VCaP (cell line): ENCODE data around the gene RBM6.
"Not testable (repeated sequence)": the region's sequence is repeated elsewhere in the genome, so short reads cannot be mapped to it uniquely, and the experiment has no call there.

ENCODE experiments used
- H3K27ac ChIP-seq: fragments of 450-650 bp; 2 replicates; pipeline ENCODE4 v1.5.1; 2017
- TF ChIP-seq, protein P1 (sequence below): fragments of 450-650 bp; conservative IDR thresholded peaks from 2 replicates; pipeline ENCODE4 v1.5.1; 2017; ENCODE audit warnings: mild to moderate bottlenecking, moderate library complexity

Gene RBM6

GRCh38 chr3:50028346-50028745, 88.4 kb downstream of the RBM6 start:
- TF ChIP-seq, protein P1, sequence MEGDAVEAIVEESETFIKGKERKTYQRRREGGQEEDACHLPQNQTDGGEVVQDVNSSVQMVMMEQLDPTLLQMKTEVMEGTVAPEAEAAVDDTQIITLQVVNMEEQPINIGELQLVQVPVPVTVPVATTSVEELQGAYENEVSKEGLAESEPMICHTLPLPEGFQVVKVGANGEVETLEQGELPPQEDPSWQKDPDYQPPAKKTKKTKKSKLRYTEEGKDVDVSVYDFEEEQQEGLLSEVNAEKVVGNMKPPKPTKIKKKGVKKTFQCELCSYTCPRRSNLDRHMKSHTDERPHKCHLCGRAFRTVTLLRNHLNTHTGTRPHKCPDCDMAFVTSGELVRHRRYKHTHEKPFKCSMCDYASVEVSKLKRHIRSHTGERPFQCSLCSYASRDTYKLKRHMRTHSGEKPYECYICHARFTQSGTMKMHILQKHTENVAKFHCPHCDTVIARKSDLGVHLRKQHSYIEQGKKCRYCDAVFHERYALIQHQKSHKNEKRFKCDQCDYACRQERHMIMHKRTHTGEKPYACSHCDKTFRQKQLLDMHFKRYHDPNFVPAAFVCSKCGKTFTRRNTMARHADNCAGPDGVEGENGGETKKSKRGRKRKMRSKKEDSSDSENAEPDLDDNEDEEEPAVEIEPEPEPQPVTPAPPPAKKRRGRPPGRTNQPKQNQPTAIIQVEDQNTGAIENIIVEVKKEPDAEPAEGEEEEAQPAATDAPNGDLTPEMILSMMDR = no peak
- H3K27ac ChIP-seq = peak overlapping the region; percentile 77

GRCh38 chr3:50031201-50031600, 91.3 kb downstream of the RBM6 start:
- not testable (repeated sequence) for H3K27ac ChIP-seq

DNA sequence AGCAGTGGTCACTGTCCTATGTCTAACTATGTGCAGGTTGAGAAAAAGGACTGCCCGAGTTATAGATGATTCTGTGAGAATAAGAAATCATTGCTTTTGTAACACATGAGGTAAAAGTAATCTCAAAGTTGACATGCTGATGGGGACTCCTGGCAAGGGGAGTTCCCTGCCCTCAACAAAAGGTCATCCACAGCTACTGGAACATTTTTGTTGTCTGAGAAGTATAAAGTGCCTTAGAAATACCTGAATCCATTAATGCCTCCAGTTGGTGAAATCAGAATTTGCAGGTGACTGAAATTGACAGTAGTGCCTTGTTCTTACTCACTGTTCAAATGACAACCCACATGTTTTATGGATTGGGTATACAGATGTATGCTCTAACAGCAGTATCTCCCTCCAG, 105.0 kb downstream of the RBM6 start:
- no peak overlapping the region for H3K27ac ChIP-seq
- TF ChIP-seq, protein P1 = no peak

GRCh38 chr3:50047426-50047825, 107.5 kb downstream of the RBM6 start:
- TF ChIP-seq, protein P1 = no peak
- no peak overlapping the region for H3K27ac ChIP-seq

DNA sequence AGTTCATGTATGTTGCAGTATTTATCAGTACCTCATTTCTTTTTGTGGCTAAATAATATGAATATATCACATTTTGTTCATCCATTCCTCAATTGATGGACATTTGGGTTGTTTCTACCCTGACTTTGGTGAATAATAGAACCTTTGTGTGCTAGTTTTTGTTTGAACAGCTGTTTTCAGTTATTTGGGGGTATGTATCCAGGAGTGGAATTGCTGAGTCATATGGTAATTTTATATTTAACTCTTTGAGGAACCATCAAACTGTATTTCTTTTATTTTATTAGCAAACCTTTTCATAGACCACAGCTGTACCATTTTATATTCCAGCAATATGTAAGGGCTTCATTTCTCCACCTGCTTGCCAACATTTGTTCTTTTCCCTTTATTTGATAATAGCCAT, 110.4 kb downstream of the RBM6 start:
- TF ChIP-seq, protein P1 = no peak
- no peak overlapping the region for H3K27ac ChIP-seq

DNA sequence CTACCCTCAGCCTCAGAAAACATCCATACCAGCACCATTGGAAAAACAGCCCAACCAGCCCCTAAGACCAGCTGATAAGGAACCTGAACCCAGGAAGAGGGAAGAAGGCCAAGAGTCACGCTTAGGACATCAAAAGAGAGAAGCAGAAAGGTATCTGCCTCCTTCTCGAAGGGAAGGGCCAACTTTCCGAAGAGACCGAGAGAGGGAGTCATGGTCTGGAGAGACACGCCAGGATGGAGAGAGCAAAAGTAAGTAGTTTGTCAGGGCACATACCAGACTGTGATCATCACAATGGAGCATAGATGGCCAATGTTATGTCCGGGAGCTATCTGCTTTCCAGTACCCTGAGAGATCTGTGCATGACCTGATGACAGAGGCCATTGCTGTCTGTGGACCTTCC, 117.8 kb downstream of the RBM6 start:
- TF ChIP-seq, protein P1 = no peak
- H3K27ac ChIP-seq = no peak overlapping the region

DNA sequence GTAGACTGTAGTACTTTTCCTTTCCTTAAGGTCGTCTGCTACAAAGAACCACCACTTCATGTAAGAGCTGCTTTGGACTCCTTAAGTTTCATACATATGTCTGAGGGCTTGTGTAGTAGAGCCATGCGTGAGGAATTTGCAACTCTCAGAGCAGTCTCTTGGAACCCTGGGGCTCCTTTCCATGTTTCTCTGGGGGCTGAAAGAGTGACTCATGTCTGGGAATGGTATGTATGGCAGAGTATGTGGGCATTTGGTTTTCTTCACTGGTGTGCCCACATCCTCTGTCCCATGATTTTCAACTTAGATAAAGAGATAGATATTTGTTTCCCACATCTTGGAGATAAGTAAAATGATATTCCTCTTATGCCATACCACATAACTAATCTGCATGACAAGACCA, 128.2 kb downstream of the RBM6 start:
- TF ChIP-seq, protein P1 = no peak

GRCh38 chr3:50078091-50078490, 138.1 kb downstream of the RBM6 start:
- no peak overlapping the region for H3K27ac ChIP-seq
- TF ChIP-seq, protein P1 = no peak

More for the DNA sequence above, 128.2 kb downstream of the RBM6 start:
- H3K27ac ChIP-seq = no peak overlapping the region
